ENCODE results near the gene RIMBP2. TPM values are rescaled to one million over a fixed set of nuclear protein-coding genes. Genes with fewer than 3 reads are reported as not detected.

RIMBP2 gene
- total RNA-seq, 1 donor from 2014 or later: 0.99 TPM

DNA sequence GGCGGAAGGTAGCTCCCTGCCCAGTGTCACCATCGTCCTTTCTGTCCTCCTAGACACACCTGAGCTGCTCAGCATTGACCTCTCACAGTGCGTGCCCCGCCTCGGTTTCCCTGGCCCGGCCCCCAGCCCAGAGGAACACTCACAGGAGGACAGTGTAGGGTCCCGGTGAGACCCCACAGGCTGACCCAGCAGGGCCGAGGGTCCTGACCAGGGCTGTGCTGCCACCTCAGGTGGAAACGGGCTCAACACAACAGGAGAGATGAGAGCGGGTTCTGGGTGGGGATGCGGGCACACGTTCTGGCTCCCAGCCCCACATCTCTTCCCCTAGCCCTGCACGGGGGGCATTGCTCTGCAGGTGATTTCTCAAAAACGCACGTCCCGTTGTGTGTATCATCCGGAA is 280.3 kb downstream of the RIMBP2 start:
- TF ChIP-seq, protein P1, sequence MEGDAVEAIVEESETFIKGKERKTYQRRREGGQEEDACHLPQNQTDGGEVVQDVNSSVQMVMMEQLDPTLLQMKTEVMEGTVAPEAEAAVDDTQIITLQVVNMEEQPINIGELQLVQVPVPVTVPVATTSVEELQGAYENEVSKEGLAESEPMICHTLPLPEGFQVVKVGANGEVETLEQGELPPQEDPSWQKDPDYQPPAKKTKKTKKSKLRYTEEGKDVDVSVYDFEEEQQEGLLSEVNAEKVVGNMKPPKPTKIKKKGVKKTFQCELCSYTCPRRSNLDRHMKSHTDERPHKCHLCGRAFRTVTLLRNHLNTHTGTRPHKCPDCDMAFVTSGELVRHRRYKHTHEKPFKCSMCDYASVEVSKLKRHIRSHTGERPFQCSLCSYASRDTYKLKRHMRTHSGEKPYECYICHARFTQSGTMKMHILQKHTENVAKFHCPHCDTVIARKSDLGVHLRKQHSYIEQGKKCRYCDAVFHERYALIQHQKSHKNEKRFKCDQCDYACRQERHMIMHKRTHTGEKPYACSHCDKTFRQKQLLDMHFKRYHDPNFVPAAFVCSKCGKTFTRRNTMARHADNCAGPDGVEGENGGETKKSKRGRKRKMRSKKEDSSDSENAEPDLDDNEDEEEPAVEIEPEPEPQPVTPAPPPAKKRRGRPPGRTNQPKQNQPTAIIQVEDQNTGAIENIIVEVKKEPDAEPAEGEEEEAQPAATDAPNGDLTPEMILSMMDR (IDR thresholded peaks at IDR 0.05): no peak
- TF ChIP-seq EZH2 (IDR thresholded peaks at IDR 0.05) (no peak), EZH2phosphoT487 (IDR thresholded peaks at IDR 0.05) (no peak)
- peaks cover 18% of the 10 kb centered on the region for H3K36me3 Mint-ChIP-seq
- H3K4me3 Mint-ChIP-seq: no peak overlapping the region
- no peak overlapping the region for H3K9ac ChIP-seq
- no peaks in the 10 kb centered on the region for H3K4me1 ChIP-seq
- no peak overlapping the region for H3K4me3 ChIP-seq
- H4K20me1 ChIP-seq (ENCODE audit: low read depth): no peaks in the 10 kb centered on the region
- no peaks in the 10 kb centered on the region for H3K9me3 ChIP-seq (ENCODE audit: low read depth)
- no peak overlapping the region for H3K27ac ChIP-seq
- H3K4me1 Mint-ChIP-seq: no peaks in the 10 kb centered on the region
- peaks cover 8% of the 10 kb centered on the region for H3K27me3 Mint-ChIP-seq (ENCODE audit: insufficient read depth, low read depth)
- H2AFZ ChIP-seq (replicated peaks): no peak overlapping the region
- no peak overlapping the region for H3K27ac Mint-ChIP-seq
- H3K36me3 ChIP-seq: no peaks in the 10 kb centered on the region
- no peak for DNase-seq (ENCODE audit: low spot score)
- H3K27me3 ChIP-seq: no peaks in the 10 kb centered on the region
- no peaks in the 10 kb centered on the region for H3F3A ChIP-seq (ENCODE audit: low read depth)
- H3K79me2 ChIP-seq (ENCODE audit: low read depth): no peaks in the 10 kb centered on the region
- H3K4me2 ChIP-seq: no peak overlapping the region
- H3K9me3 Mint-ChIP-seq: peaks cover 14% of the 10 kb centered on the region

DNA sequence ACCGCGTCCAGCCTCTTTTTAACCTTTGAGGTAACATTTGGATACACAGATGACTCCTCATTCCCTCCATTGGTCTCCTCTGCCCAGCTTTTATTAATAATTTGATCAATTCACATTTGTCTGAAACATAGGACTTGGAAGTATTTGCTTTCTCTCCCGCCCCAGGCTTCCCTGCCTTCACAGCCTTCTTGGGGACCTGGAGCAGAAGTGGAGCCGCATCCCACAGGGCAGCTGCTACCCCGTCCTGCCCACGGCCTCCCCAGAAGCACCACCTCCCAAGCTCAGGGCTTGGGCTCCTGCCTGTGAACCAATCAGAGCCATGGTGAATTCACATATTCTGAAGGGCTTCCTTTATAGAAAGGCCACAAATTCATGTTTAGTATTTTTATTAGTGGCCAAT is 280.8 kb downstream of the RIMBP2 start:
- H3K9me3 ChIP-seq (ENCODE audit: low read depth): no peaks in the 10 kb centered on the region
- no peak overlapping the region for H3K9ac ChIP-seq
- H3K27me3 Mint-ChIP-seq (ENCODE audit: insufficient read depth, low read depth): peaks cover 6% of the 10 kb centered on the region
- peaks cover 14% of the 10 kb centered on the region for H3K9me3 Mint-ChIP-seq
- no peaks in the 10 kb centered on the region for H3K4me1 ChIP-seq
- no peak overlapping the region for H3K4me3 ChIP-seq
- DNase-seq (ENCODE audit: low spot score): no peak
- no peaks in the 10 kb centered on the region for H3K36me3 ChIP-seq
- H3K4me3 Mint-ChIP-seq: no peak overlapping the region
- H3F3A ChIP-seq (ENCODE audit: low read depth): no peaks in the 10 kb centered on the region
- TF ChIP-seq EZH2 (IDR thresholded peaks at IDR 0.05): no peak
- TF ChIP-seq, protein P1 (IDR thresholded peaks at IDR 0.05): no peak
- no peak for TF ChIP-seq EZH2phosphoT487 (IDR thresholded peaks at IDR 0.05)
- H4K20me1 ChIP-seq (ENCODE audit: low read depth): no peaks in the 10 kb centered on the region
- H3K36me3 Mint-ChIP-seq: peaks cover 14% of the 10 kb centered on the region
- no peak overlapping the region for H3K27ac ChIP-seq
- H3K4me2 ChIP-seq: no peak overlapping the region
- H3K79me2 ChIP-seq (ENCODE audit: low read depth): no peaks in the 10 kb centered on the region
- peaks cover under 1% of the 10 kb centered on the region for H3K4me1 Mint-ChIP-seq
- no peaks in the 10 kb centered on the region for H3K27me3 ChIP-seq
- no peak overlapping the region for H3K27ac Mint-ChIP-seq
- H2AFZ ChIP-seq (replicated peaks): no peak overlapping the region

DNA sequence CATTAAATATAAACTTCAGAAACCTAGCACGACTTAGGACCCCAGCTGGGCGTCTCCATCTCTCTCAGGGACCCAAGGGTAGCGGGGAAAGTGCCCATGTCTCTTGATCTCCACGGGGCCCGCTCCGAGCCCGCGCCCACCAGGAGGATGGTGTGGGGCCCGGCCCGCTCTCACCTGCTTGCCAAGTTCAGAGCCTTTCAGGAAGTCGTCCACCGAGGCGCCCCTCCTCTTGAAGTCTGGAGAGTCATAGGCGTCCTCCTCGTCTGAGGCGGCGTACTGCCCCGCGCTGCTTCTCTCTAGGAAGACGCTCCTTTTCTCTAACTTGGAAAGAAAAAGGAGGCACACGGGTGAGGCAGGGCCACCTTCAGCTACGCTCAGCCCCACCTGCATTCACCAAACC is 281.5 kb downstream of the RIMBP2 start:
- TF ChIP-seq EZH2phosphoT487 (IDR thresholded peaks at IDR 0.05) (no peak), EZH2 (IDR thresholded peaks at IDR 0.05) (no peak)
- TF ChIP-seq, protein P1 (IDR thresholded peaks at IDR 0.05): no peak
- no peaks in the 10 kb centered on the region for H3K36me3 ChIP-seq
- H3K27ac ChIP-seq: no peak overlapping the region
- no peaks in the 10 kb centered on the region for H3K4me1 ChIP-seq
- Mint-ChIP-seq H3K27me3 (ENCODE audit: insufficient read depth, low read depth) (peaks cover 5% of the 10 kb centered on the region), H3K4me3 (no peak overlapping the region), H3K4me1 (peaks cover 9% of the 10 kb centered on the region), H3K27ac (no peak overlapping the region), H3K9me3 (peaks cover 12% of the 10 kb centered on the region), H3K36me3 (peaks cover 10% of the 10 kb centered on the region)
- DNase-seq (ENCODE audit: low spot score): no peak
- H3K27me3 ChIP-seq: no peaks in the 10 kb centered on the region
- H3K4me2 ChIP-seq: no peak overlapping the region
- H3K9ac ChIP-seq: no peak overlapping the region
- H3K79me2 ChIP-seq (ENCODE audit: low read depth): no peaks in the 10 kb centered on the region
- H3F3A ChIP-seq (ENCODE audit: low read depth): no peaks in the 10 kb centered on the region
- H3K9me3 ChIP-seq (ENCODE audit: low read depth): no peaks in the 10 kb centered on the region
- H2AFZ ChIP-seq (replicated peaks): no peak overlapping the region
- no peak overlapping the region for H3K4me3 ChIP-seq
- H4K20me1 ChIP-seq (ENCODE audit: low read depth): no peaks in the 10 kb centered on the region
